HG03045 (cell line): ENCODE results near the gene VPS37B.
"Not testable (repeated sequence)": the region's sequence is repeated elsewhere in the genome, so short reads cannot be mapped to it uniquely, and the experiment has no call there.

Experiments
- ATAC-seq: cut with Tn5 transposase; IDR thresholded peaks from one replicate; pipeline ENCODE4 v1.9.1; 2021; ENCODE audit warnings: mild to moderate bottlenecking, moderate library complexity; ENCODE audit not compliant: unreplicated experiment

Gene VPS37B

DNA sequence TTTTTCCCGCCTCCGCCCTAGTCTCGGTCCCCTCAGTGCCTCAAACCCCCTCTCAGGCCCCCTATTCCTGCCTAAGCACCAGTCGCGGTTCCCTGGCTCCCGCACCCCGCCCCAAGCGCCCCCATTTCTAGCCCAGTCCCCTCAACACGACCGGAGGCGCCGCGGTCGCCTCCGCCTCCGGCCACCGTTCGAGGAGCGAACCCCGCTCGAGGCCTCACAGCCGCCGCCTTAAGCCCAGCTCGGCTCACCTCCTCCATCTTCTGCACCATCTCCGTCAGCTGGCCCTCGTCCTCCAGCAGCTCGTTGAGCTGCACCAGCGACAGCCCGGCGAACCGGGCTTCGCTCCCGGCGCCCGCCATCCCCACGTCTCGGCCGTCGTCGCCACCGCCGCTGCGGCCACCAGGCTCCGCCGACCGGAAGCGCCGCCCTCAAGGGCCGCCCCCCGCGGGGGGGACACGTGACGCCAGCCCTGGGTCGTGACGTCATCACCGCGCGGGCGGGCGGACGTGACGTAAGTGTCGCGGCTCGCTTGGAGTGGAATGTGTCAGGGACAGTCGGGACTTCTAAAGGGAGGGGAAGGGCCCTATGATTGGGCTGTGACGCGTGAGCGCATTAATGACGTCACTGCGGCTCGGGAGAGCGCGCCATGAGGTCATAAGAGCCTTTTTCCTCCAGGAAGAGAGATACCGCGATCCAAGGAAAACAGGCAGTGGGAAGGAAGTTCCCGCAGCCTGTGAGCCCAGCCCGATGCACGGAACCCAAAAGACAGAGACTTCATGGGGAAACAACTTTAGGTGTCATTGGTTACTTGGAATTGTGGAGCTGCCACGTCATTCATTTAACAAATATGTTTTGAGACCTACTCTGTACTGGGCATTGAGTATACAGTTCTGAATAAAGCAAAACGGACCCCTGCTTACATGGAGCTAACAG, at the start of gene VPS37B:
Gene VPS37B, minus strand, starts transcription at position 421 of the 933 bp plus-strand sequence. Its CDS starts 62 bp downstream, at position 359.
- ATAC-seq, result peak; percentile 60

- ATAC-seq, result no peak
Observed at GRCh38 chr12:122944605-122945592, 49.0 kb upstream of the VPS37B start.

DNA sequence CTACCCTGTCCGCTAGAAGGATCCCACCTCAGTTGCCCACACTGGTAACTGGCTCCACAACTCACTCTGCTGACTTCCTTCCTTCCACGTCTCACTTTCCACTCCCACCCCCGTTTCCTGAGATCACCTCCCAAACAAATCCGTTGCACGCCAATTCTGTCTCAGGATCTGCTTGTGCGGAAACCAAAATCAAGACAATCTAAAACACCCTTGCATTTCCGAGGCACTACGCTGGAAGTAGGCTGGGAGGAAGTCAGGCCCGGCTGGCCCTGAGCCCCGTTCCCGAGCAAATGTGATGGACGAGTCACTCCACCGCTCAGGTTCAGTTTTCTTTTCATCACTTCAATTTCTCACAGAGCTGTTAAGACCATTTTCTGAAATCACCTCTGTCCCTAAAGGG, 47.3 kb upstream of the VPS37B start:
- no peak for ATAC-seq

DNA sequence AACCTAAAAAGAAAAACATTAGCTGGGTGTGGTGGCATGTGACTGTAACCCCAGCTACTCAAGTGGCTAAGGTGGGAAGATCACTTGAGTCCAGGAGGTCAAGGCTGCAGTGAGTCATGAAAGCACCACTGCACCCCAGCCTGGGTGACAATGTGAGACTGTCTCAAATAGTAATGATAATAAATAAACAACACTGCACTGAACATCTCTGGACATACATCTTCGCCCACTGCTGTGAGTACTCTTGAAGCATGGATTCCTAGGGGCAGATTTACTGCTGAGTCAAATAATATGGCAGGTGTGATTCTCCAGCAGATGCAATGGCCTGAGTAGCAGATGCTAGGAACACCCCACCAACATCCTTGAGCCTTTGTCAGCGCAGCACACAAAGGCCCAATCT, 46.7 kb upstream of the VPS37B start:
- no peak for ATAC-seq

DNA sequence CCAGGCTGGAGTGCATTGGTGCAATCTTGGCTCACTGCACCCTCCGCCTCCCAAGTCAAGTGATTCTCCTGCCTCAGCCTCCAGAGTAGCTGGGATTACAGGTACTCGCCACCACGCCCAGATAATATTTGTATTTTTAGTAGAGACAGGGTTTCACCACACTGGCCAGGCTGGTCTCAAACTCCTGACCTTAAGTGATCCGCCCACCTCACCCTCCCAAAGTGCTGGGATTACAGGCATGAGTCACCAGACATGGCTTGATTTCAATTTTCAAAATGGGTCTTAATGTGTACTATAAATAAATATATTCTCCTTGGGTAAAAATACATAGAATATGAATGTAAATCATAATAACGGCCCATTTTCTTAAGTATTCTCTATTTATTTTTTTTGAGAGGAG, 45.4 kb upstream of the VPS37B start:
- ATAC-seq, result not testable (repeated sequence)

DNA sequence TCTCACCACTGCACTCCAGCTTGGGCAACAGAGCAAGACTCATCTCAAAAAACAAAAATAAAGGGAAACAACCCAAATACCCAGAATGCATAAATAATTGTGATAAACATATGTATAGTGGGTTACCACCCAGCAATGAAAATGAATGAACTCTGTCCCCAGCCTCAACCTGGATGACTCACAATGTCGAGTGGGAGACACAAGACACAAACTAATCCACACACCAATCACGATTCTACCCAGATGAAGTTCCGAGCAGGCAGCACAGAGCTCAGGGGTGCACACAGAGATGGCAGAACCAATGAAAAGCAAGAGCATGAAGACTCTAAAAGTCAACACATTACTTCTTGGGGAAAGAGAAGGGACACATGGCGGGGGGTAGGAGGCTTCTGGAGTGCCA, 43.2 kb upstream of the VPS37B start:
- ATAC-seq, result no peak

DNA sequence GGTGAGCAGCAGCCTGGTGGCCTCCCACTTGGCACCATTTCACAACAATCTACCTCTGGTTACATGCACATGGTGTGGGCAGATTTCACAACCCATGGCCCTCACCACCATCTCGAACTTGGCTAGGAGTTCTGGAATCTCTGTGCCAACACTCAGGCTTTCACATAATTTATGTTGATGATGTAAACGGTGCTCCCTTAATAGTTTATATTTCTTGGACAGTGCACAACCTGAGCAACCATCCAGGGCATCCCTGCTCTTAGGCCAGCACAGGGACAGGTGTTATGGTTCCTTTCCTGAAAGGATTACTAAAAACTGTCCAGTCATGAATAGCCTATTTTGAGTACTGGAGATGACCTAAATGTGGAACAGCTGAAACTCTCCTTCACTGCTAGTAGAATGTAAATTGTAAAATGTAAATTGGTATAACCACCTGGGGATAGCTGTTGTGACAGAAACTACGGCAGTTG, 41.7 kb upstream of the VPS37B start:
- no peak for ATAC-seq

DNA sequence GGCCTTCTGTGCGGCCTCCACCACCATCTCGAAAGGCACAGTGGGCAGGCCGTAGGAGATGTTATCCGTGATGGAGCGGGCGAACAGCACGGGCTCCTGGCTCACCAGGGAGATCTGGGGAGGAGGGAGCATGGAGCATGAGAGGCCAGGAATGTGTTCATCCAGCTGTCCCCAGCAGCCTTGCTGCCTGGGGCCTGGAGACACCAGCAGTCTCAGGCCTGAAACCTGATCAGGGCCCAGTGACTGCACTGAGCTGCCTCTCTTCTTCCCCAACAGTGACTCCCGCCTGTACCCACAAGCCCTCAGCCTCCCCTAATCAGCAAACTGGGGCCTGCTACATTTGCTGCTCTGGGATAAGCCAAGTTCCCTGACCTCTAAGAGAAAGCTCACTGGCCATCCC, 39.4 kb upstream of the VPS37B start:
- no peak for ATAC-seq

DNA sequence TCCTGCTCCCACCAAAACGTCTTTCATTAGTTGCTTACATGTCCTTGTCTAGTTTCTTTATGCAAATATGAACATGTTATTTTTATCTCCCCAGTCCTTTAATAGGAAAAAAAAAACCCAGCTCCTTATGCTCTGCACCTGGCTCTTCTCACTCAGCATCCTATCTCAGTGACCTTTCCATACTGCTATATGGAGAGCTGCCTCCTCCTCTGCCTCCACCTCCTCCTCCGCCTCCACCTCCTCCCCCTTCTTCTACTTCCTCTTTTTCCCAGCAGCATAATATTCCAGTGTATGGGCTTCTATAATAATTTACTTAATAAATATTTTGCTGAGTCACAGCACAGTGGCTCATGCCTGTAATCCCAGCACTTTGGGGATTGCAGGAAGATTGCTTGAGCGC, 38.8 kb upstream of the VPS37B start:
- ATAC-seq, result no peak

- no peak for ATAC-seq
Observed at GRCh38 chr12:122932207-122932606, 36.3 kb upstream of the VPS37B start.

DNA sequence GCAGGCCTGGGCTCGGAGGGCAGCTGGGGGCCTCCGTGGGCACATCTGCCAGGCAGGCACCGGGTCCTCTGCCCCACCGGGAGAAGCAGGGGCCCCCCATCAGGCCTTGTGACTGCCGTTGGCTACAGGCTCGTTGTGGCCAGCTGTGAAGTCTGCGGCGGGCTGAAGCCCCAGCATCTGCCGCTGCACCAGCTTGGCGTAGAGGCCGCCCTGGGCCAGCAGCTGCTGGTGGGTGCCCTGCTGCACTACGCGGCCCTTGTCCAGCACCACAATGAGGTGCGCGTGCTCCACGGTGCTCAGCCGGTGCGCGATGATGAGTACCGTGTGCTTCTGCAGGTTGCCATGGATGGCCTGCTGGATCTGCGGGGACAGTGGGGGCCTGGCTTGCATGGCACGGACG, 33.9 kb upstream of the VPS37B start:
- ATAC-seq, result no peak

DNA sequence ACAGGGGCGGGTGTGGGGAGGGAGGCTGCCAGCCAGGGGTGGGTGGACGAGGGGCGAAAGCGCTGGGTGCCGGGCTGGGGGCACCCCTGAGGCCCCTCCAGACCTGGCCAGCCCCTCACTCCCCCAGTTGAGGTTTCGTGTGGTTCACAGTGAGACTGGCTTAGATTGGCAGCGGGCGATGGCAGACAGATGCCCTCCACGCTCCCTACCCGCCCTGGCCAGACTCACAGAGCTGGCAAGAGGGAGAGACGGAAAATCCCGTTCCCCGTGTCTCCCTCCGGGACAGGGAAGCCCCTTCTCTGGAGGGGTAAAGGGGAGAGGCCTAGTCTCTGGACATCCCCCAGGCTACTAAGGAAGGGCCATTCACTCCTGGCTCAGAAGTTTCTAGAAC, 33.2 kb upstream of the VPS37B start:
- no peak for ATAC-seq

GRCh38 chr12:122928404-122929147, 32.7 kb upstream of the VPS37B start:
- no peak for ATAC-seq

DNA sequence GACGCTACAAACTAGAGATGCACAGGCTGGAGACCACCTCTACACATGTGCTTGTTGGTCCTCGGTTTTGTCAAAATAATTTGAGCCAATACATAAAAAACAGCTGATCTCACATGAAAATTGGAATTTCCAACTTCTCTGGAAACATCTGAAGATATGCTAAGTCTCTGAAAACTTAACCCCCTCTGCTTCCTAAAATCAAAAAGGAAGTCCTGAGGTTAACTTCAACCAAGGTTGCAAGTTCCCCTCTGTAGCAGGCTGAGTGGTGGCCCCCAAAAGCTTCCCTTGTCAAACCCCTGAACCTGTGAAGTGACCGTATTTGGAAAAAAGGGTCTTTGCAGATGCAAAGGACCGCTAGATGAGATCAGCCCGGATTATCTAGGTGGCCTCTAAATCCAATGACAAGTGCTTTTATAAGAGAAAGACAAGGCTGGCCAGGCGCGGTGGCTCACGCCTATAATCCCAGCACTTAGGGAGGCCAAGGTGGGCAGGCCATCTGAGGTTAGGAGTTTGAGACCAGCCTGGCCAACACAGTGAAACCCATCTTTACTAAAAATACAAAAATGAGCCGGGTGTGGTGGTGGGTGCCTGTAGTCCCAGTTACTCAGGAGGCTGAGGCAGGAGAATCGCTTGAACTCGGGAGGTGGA, 32.0 kb upstream of the VPS37B start:
- ATAC-seq, result no peak

DNA sequence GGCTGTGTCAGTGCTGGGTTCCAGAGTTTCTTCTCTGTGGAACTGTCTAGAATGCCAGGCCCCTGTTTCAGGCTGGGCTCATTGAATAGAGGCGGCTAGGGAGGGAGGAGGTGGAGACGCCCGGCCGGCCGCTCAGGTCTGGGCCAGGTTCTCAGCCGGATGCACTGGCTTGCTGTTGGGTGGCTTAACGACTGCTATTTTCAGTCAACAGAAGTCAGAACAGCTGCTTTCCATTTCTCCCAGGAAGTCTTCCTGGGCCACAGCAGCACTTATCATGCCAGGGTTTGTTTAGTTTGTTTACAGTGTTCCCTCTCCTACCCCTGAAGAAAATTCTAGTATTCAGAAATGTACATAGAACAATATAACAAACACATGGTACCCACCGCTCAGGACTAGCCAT, 26.0 kb upstream of the VPS37B start:
- no peak for ATAC-seq

DNA sequence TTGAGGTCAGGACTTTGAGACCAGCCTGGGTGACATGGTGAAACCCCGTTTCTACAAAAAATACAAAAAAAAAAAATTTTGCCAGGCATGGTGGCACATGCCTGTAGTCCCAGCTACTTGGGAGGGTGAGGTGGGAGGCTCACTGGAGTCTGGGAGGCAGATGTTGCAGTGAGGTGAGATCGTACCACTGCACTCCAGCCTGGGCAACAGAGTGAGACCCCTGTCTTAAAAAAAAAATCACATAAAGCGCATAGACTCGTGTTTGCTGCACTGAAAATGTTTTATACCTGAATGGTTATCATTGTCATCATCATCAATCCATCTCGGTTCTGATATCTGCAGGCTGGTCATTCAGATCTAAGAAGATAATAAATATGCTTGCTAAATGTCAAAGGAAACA, 24.8 kb upstream of the VPS37B start:
- no peak for ATAC-seq

GRCh38 chr12:122918827-122919226, 22.9 kb upstream of the VPS37B start:
- no peak for ATAC-seq

GRCh38 chr12:122917507-122918121, 21.7 kb upstream of the VPS37B start:
- ATAC-seq, result no peak

GRCh38 chr12:122909442-122910288, 13.7 kb upstream of the VPS37B start:
- no peak for ATAC-seq
